Measurements from ENCODE around the gene PRKCA. TPM values are rescaled to one million over a fixed set of nuclear protein-coding genes. Genes with fewer than 3 reads are reported as not detected.

The PRKCA gene
- total and polyA plus RNA-seq, 2 experiments from 2014 or later = 6.4 to 35.4 TPM

DNA sequence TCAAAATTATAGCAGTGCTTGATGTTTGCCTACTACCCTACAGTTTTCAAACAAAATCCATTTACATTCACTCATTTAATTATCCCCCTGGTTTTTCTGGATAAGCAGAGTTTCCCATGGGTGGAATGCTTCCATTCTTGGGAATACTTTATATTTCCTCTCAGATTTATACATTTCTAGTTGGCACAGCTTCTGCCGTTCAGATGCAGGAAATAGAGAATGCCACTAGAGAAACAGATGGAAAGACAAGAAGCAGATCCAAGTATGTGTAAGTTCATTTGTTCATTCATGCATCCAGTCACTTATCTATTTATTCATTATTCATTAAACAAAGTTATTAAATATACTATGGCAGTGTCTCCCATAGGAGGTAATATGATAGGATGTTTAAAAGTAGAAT, 467.5 kb downstream of the PRKCA start:
- Histone ChIP-seq H3K4me3 (no peak overlapping the region), H3K79me2 (replicated peaks; ENCODE audit: insufficient read depth) (no peaks in the 10 kb centered on the region), H3K27ac (ENCODE audit: low read depth) (no peak overlapping the region), H2AFZ (no peak overlapping the region), H3K9me2 (ENCODE audit: insufficient read depth) (no peaks in the 10 kb centered on the region), H4K20me1 (replicated peaks; ENCODE audit: insufficient read depth) (no peaks in the 10 kb centered on the region), H3K36me3 (ENCODE audit: insufficient read depth) (no peaks in the 10 kb centered on the region), H3K4me1 (ENCODE audit: insufficient read depth) (peaks cover 2% of the 10 kb centered on the region; the same call in 1 of the 2 replicates), H3K4me2 (no peak overlapping the region), H3K27me3 (ENCODE audit: insufficient read depth) (no peaks in the 10 kb centered on the region), H3F3A (replicated peaks; ENCODE audit: low read depth) (no peaks in the 10 kb centered on the region)
- Mint-ChIP-seq H3K4me1 (peaks cover 3% of the 10 kb centered on the region; the same call in 2 of the 3 replicates), H3K36me3 (ENCODE audit: low read depth) (no peaks in the 10 kb centered on the region; the same call in 1 of the 3 replicates), H3K27ac (no peak overlapping the region), H3K4me3 (no peak overlapping the region), H3K27me3 (ENCODE audit: insufficient read depth, low read depth, poor library complexity) (no peaks in the 10 kb centered on the region), H3K9me3 (no peaks in the 10 kb centered on the region)
- TF ChIP-seq ZNF114 (CRISPR knock-in tag; IDR thresholded peaks at IDR 0.05) (no peak), ZNF331 (CRISPR knock-in tag; IDR thresholded peaks at IDR 0.05; ENCODE audit: low read depth) (no peak), STAT1 (IDR thresholded peaks at IDR 0.05; ENCODE audit: unreplicated experiment) (no peak), EZH2 (IDR thresholded peaks at IDR 0.05; ENCODE audit: low read depth, unreplicated experiment) (no peak), POLR2AphosphoS5 (IDR thresholded peaks at IDR 0.05; ENCODE audit: low read depth) (no peak), EZH2phosphoT487 (IDR thresholded peaks at IDR 0.05; ENCODE audit: unreplicated experiment) (no peak), JUNB (IDR thresholded peaks at IDR 0.05; ENCODE audit: unreplicated experiment) (no peak), NANOG (IDR thresholded peaks at IDR 0.05; ENCODE audit: borderline replicate concordance) (no peak), CREB1 (CRISPR knock-in tag; IDR thresholded peaks at IDR 0.05; ENCODE audit: low read depth) (no peak)
- TF ChIP-seq, protein P1, sequence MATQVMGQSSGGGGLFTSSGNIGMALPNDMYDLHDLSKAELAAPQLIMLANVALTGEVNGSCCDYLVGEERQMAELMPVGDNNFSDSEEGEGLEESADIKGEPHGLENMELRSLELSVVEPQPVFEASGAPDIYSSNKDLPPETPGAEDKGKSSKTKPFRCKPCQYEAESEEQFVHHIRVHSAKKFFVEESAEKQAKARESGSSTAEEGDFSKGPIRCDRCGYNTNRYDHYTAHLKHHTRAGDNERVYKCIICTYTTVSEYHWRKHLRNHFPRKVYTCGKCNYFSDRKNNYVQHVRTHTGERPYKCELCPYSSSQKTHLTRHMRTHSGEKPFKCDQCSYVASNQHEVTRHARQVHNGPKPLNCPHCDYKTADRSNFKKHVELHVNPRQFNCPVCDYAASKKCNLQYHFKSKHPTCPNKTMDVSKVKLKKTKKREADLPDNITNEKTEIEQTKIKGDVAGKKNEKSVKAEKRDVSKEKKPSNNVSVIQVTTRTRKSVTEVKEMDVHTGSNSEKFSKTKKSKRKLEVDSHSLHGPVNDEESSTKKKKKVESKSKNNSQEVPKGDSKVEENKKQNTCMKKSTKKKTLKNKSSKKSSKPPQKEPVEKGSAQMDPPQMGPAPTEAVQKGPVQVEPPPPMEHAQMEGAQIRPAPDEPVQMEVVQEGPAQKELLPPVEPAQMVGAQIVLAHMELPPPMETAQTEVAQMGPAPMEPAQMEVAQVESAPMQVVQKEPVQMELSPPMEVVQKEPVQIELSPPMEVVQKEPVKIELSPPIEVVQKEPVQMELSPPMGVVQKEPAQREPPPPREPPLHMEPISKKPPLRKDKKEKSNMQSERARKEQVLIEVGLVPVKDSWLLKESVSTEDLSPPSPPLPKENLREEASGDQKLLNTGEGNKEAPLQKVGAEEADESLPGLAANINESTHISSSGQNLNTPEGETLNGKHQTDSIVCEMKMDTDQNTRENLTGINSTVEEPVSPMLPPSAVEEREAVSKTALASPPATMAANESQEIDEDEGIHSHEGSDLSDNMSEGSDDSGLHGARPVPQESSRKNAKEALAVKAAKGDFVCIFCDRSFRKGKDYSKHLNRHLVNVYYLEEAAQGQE (IDR thresholded peaks at IDR 0.05; ENCODE audit: unreplicated experiment) = no peak
- TF ChIP-seq, protein P2, sequence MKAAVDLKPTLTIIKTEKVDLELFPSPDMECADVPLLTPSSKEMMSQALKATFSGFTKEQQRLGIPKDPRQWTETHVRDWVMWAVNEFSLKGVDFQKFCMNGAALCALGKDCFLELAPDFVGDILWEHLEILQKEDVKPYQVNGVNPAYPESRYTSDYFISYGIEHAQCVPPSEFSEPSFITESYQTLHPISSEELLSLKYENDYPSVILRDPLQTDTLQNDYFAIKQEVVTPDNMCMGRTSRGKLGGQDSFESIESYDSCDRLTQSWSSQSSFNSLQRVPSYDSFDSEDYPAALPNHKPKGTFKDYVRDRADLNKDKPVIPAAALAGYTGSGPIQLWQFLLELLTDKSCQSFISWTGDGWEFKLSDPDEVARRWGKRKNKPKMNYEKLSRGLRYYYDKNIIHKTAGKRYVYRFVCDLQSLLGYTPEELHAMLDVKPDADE (IDR thresholded peaks at IDR 0.05) = no peak
- TF ChIP-seq, protein P3, sequence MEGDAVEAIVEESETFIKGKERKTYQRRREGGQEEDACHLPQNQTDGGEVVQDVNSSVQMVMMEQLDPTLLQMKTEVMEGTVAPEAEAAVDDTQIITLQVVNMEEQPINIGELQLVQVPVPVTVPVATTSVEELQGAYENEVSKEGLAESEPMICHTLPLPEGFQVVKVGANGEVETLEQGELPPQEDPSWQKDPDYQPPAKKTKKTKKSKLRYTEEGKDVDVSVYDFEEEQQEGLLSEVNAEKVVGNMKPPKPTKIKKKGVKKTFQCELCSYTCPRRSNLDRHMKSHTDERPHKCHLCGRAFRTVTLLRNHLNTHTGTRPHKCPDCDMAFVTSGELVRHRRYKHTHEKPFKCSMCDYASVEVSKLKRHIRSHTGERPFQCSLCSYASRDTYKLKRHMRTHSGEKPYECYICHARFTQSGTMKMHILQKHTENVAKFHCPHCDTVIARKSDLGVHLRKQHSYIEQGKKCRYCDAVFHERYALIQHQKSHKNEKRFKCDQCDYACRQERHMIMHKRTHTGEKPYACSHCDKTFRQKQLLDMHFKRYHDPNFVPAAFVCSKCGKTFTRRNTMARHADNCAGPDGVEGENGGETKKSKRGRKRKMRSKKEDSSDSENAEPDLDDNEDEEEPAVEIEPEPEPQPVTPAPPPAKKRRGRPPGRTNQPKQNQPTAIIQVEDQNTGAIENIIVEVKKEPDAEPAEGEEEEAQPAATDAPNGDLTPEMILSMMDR (conservative IDR thresholded peaks at IDR 0.05; ENCODE audit: low read depth in 2 of 2) = no peak
- TF ChIP-seq, protein P4, sequence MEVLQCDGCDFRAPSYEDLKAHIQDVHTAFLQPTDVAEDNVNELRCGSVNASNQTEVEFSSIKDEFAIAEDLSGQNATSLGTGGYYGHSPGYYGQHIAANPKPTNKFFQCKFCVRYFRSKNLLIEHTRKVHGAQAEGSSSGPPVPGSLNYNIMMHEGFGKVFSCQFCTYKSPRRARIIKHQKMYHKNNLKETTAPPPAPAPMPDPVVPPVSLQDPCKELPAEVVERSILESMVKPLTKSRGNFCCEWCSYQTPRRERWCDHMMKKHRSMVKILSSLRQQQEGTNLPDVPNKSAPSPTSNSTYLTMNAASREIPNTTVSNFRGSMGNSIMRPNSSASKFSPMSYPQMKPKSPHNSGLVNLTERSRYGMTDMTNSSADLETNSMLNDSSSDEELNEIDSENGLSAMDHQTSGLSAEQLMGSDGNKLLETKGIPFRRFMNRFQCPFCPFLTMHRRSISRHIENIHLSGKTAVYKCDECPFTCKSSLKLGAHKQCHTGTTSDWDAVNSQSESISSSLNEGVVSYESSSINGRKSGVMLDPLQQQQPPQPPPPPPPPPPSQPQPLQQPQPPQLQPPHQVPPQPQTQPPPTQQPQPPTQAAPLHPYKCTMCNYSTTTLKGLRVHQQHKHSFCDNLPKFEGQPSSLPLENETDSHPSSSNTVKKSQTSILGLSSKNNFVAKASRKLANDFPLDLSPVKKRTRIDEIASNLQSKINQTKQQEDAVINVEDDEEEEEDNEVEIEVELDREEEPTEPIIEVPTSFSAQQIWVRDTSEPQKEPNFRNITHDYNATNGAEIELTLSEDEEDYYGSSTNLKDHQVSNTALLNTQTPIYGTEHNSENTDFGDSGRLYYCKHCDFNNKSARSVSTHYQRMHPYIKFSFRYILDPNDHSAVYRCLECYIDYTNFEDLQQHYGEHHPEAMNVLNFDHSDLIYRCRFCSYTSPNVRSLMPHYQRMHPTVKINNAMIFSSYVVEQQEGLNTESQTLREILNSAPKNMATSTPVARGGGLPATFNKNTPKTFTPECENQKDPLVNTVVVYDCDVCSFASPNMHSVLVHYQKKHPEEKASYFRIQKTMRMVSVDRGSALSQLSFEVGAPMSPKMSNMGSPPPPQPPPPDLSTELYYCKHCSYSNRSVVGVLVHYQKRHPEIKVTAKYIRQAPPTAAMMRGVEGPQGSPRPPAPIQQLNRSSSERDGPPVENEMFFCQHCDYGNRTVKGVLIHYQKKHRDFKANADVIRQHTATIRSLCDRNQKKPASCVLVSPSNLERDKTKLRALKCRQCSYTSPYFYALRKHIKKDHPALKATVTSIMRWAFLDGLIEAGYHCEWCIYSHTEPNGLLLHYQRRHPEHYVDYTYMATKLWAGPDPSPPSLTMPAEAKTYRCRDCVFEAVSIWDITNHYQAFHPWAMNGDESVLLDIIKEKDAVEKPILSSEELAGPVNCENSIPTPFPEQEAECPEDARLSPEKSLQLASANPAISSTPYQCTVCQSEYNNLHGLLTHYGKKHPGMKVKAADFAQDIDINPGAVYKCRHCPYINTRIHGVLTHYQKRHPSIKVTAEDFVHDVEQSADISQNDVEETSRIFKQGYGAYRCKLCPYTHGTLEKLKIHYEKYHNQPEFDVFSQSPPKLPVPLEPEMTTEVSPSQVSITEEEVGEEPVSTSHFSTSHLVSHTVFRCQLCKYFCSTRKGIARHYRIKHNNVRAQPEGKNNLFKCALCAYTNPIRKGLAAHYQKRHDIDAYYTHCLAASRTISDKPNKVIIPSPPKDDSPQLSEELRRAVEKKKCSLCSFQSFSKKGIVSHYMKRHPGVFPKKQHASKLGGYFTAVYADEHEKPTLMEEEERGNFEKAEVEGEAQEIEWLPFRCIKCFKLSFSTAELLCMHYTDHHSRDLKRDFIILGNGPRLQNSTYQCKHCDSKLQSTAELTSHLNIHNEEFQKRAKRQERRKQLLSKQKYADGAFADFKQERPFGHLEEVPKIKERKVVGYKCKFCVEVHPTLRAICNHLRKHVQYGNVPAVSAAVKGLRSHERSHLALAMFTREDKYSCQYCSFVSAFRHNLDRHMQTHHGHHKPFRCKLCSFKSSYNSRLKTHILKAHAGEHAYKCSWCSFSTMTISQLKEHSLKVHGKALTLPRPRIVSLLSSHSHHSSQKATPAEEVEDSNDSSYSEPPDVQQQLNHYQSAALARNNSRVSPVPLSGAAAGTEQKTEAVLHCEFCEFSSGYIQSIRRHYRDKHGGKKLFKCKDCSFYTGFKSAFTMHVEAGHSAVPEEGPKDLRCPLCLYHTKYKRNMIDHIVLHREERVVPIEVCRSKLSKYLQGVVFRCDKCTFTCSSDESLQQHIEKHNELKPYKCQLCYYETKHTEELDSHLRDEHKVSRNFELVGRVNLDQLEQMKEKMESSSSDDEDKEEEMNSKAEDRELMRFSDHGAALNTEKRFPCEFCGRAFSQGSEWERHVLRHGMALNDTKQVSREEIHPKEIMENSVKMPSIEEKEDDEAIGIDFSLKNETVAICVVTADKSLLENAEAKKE (CRISPR knock-in tag; IDR thresholded peaks at IDR 0.05) = no peak
- DNase-seq (ENCODE audit: low spot score) (no peak), ATAC-seq (no peak)
